PC-3 (cell line): ENCODE results near the gene GALR3. TPM values are rescaled to one million over a fixed set of nuclear protein-coding genes. Genes with fewer than 3 reads are reported as not detected.

ENCODE experiments used
- ATAC-seq: fragments of 200-7000 bp; cut with Tn5 transposase; 2 replicates; pipeline ENCODE4 v1.9.1; 2020; ENCODE audit warnings: mild to moderate bottlenecking, moderate library complexity
- BruUV-seq: library from RNA; stranded (reverse); fragments of 400-500 nt; replicated peaks from 2 replicates; lab custom pipeline; 2021; lab: Mats Ljungman, UMichigan
- CTCF ChIA-PET: fragments of 300-600 bp; sonication (Branson Sonifier 250); formaldehyde crosslinking; loops from one replicate; lab custom pipeline; 2022; ENCODE audit warnings: antibody characterized with exemption; lab: Charles Lee
- POLR2A ChIA-PET: fragments of 300-600 bp; sonication (Branson Sonifier 250); formaldehyde crosslinking; loops from one replicate; lab custom pipeline; 2022; ENCODE audit warnings: antibody characterized with exemption; ENCODE audit not compliant: unreplicated experiment; lab: Charles Lee
- DNase-seq: peaks from one replicate; pipeline ENCODE4 v3.0.0-alpha.2; 2015
- H2AFZ ChIP-seq: fragments of 300-600 bp; sonication (generic); 2 replicates; pipeline ENCODE4 v1.6.0; 2016; ENCODE audit warnings: antibody characterized with exemption, low read length
- H3F3A ChIP-seq: fragments of 300-600 bp; sonication (generic); one replicate; pipeline ENCODE4 v1.6.0; 2017; ENCODE audit warnings: antibody characterized with exemption, low read length, control low read depth, mild to moderate bottlenecking; ENCODE audit not compliant: unreplicated experiment
- H3K27ac ChIP-seq: fragments of 300-600 bp; sonication (generic); 2 replicates; pipeline ENCODE4 v1.5.1; 2016; ENCODE audit warnings: mild to moderate bottlenecking, low read length
- H3K27me3 ChIP-seq: fragments of 300-600 bp; sonication (generic); 2 replicates; pipeline ENCODE4 v1.6.1; 2016; ENCODE audit warnings: low read length, mixed read lengths
- H3K36me3 ChIP-seq: fragments of 300-600 bp; sonication (generic); 2 replicates; pipeline ENCODE4 v1.6.1; 2016; ENCODE audit warnings: low read depth, mixed run types, low read length, mixed read lengths
- H3K4me1 ChIP-seq: fragments of 300-600 bp; sonication (generic); 2 replicates; pipeline ENCODE4 v1.5.1; 2016; ENCODE audit warnings: low read length; ENCODE audit not compliant: insufficient read depth
- H3K4me2 ChIP-seq: fragments of 300-600 bp; sonication (generic); 2 replicates; pipeline ENCODE4 v1.6.0; 2016; ENCODE audit warnings: low read length
- H3K4me3 ChIP-seq: fragments of 300-600 bp; sonication (generic); 2 replicates; pipeline ENCODE4 v1.5.1; 2016; ENCODE audit warnings: mild to moderate bottlenecking, low read length, mixed read lengths
- H3K79me2 ChIP-seq: fragments of 300-600 bp; sonication (generic); 2 replicates; pipeline ENCODE4 v1.6.1; 2017; ENCODE audit warnings: low read length, mixed read lengths
- H3K9ac ChIP-seq: fragments of 300-600 bp; sonication (generic); 2 replicates; pipeline ENCODE4 v1.6.0; 2016; ENCODE audit warnings: mild to moderate bottlenecking, low read length
- H3K9me2 ChIP-seq: fragments of 300-600 bp; sonication (generic); replicated peaks from 2 replicates; pipeline ENCODE4 v1.6.1; 2016; ENCODE audit warnings: mixed run types, low read length, mixed read lengths
- H3K9me3 ChIP-seq: fragments of 300-600 bp; sonication (generic); 2 replicates; pipeline ENCODE4 v1.6.1; 2016; ENCODE audit warnings: low read length, mixed read lengths
- H4K20me1 ChIP-seq: fragments of 300-600 bp; sonication (generic); 2 replicates; pipeline ENCODE4 v1.6.1; 2016; ENCODE audit warnings: low read length, mixed read lengths
- EZH2 ChIP-seq: fragments of 300-600 bp; sonication (generic); IDR thresholded peaks from one replicate; pipeline ENCODE4 v1.6.1; 2017; ENCODE audit warnings: antibody characterized with exemption, mild to moderate bottlenecking, low read length; ENCODE audit not compliant: unreplicated experiment
- EZH2phosphoT487 ChIP-seq: fragments of 300-600 bp; sonication (generic); IDR thresholded peaks from 2 replicates; pipeline ENCODE4 v1.6.1; 2018; ENCODE audit warnings: mild to moderate bottlenecking, antibody characterized with exemption, low read length, borderline replicate concordance
- intact Hi-C: fragments of 100-400 bp; cut with micrococcal nuclease; formaldehyde crosslinking; loops from 2 replicates; pipeline ENCODE4 v1.9.0; 2023
- total RNA-seq: library from RNA; depleted of rRNA; stranded (reverse); fragments of >200 nt; gene quantifications from 2 replicates; pipeline ENCODE4 v1.2.3, GENCODE V29; 2014
- TF ChIP-seq, protein P1 (sequence below): fragments of 300-600 bp; sonication (generic); conservative IDR thresholded peaks from 2 replicates; pipeline ENCODE4 v1.5.1; 2017; ENCODE audit warnings: antibody characterized with exemption, low read depth, mild to moderate bottlenecking, low read length

The GALR3 gene
- total RNA-seq, 1 experiment from 2014 or later = not detected

DNA sequence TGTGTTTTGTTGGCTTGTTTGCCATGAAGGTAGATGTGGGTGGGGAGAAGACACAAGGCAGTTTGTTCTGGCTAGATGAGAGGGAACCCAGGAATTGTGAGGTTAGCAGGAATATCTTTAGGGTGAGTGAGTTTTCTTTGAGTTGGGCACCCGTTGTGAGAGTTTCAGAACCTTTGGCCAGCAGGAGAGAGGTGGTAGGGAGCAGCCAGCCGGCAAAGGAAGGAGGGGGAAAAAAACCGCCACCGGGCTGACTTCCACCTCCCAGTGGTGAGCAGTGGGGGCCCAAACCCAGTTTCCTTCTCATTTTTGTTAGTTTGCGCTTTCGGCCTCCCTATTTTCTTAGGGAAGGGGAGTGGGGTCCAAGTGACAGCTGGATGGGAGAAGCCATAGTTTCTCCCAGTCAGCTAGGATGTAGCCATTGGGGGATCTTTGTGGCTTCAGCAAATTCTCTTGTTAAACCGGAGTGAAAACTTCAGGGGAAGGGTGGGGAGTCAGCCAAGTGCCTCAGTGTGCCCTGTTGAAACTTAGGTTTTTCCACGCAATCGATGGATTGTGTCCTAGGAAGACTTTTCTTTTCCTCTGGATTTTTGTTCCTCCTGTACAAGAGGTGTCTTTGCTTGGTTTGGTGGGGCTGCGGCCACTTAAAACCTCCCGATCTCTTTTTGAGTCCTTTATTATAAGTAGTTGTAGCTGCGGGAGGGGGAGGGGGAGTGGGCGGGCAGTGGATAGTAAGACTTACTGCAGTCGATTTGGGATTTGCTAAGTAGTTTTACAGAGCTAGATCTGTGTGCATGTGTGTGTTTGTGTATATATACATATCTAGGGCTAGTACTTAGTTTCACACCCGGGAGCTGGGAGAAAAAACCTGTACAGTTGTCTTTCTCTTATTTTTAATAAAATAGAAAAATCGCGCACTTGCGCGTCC lies 16.5 kb upstream of the GALR3 start:
- CTCF ChIA-PET = interaction anchor here (0.5 to 0.6 kb wide), 2 partner anchors 12 to 144 kb away, joined by 3 to 4 read pairs; no protein-coding TSS in a partner anchor
- no peak for TF ChIP-seq EZH2
- TF ChIP-seq, protein P1, sequence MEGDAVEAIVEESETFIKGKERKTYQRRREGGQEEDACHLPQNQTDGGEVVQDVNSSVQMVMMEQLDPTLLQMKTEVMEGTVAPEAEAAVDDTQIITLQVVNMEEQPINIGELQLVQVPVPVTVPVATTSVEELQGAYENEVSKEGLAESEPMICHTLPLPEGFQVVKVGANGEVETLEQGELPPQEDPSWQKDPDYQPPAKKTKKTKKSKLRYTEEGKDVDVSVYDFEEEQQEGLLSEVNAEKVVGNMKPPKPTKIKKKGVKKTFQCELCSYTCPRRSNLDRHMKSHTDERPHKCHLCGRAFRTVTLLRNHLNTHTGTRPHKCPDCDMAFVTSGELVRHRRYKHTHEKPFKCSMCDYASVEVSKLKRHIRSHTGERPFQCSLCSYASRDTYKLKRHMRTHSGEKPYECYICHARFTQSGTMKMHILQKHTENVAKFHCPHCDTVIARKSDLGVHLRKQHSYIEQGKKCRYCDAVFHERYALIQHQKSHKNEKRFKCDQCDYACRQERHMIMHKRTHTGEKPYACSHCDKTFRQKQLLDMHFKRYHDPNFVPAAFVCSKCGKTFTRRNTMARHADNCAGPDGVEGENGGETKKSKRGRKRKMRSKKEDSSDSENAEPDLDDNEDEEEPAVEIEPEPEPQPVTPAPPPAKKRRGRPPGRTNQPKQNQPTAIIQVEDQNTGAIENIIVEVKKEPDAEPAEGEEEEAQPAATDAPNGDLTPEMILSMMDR = no peak
- no peak for TF ChIP-seq EZH2phosphoT487
- Histone ChIP-seq H3K4me1 (peaks cover 17% of the 10 kb centered on the region), H3F3A (peaks cover 18% of the 10 kb centered on the region), H3K27me3 (no peaks in the 10 kb centered on the region), H3K9me3 (no peaks in the 10 kb centered on the region), H3K4me3 (peak overlapping the region; percentile 100), H3K9ac (peak overlapping the region; percentile 95), H4K20me1 (peaks cover 21% of the 10 kb centered on the region), H3K9me2 (no peaks in the 10 kb centered on the region), H3K27ac (peak overlapping the region; percentile 66), H3K4me2 (peak overlapping the region; percentile 98), H2AFZ (no peak overlapping the region), H3K36me3 (no peaks in the 10 kb centered on the region), H3K79me2 (peaks cover 30% of the 10 kb centered on the region)
- ATAC-seq (no peak), DNase-seq (peak; percentile 49)
- POLR2A ChIA-PET = no interaction called here
- BruUV-seq = TSS peak; percentile 49
- intact Hi-C loops = loop anchor here (10.0 kb wide), 1 partner anchor 122 kb away; the partner anchor contains the start of gene NOL12

DNA sequence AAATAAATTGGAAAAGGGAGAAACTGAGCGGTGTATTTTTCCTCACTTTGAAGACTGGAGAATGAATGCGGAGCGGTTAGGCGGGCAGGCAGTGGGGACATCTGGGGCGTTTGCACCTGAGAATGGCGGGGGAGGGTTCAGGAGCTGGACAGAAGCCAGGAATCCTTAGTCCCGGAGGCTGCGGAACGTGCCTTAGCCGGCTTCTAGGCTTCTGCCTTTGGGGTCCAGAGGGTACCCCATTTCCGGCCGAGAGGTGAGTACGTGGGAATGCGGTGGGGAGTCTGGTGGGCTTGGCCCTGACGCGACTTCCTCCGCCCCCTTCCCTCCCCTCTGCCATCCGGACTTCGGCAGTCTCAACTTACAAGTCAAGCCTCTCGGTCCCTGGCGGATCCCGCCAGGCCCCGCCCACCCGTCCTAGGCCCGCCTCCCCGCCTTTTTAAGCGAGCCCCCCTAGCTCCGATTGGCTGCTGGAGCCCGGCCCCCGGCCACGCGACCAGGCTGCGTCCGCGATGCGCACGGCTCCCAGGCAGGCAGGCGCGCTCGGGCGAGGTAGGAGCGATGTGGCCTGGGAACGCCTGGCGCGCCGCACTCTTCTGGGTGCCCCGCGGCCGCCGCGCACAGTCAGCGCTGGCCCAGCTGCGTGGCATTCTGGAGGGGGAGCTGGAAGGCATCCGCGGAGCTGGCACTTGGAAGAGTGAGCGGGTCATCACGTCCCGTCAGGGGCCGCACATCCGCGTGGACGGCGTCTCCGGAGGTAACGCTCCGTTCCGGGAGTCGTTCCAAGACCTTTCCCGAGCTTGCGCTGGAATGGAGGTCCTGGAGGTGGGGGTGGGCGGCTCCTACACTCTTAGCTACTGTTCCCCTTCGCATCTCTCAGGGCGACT lies 15.5 kb upstream of the GALR3 start, which contains the start of gene GCAT:
Gene GCAT, plus strand, starts transcription at position 525 of the 884 bp plus-strand sequence. Its CDS starts 34 bp downstream, at position 559.
- peaks cover 30% of the 10 kb centered on the region for H3K79me2 ChIP-seq

More for the DNA sequence above, 15.5 kb upstream of the GALR3 start, which contains the start of gene GCAT:
- no peaks in the 10 kb centered on the region for H3K9me3 ChIP-seq
- intact Hi-C loops = loop anchor here (10.0 kb wide), 1 partner anchor 123 kb away; the partner anchor contains the start of gene NOL12
- peak within 1 kb of the TSS; percentile 100 for H3K4me3 ChIP-seq
- CTCF ChIA-PET = interaction anchor here (0.6 to 0.7 kb wide), 3 partner anchors 11 to 478 kb away, joined by 4 to 9 read pairs (median 4); partner anchors contain the start of gene MICALL1
- no peaks in the 10 kb centered on the region for H3K9me2 ChIP-seq
- peak within 1 kb of the TSS; percentile 98 for H3K4me2 ChIP-seq
- H3K9ac ChIP-seq = peak within 1 kb of the TSS; percentile 95
- H3K27me3 ChIP-seq = no peaks in the 10 kb centered on the region
- H2AFZ ChIP-seq = peak within 1 kb of the TSS; percentile 51; the same call in 1 of the 2 replicates
- H3K27ac ChIP-seq = peak within 1 kb of the TSS; percentile 66
- DNase-seq = peak; percentile 91
- no peaks in the 10 kb centered on the region for H3K36me3 ChIP-seq
- BruUV-seq = no TSS peak
- ATAC-seq = peak; percentile 65
- POLR2A ChIA-PET = interaction anchor here (0.5 to 0.7 kb wide), 4 partner anchors 21 to 1767 kb away, joined by 3 to 10 read pairs (median 3); partner anchors contain the start of gene POLR2F
- peaks cover 17% of the 10 kb centered on the region for H3K4me1 ChIP-seq
- peaks cover 18% of the 10 kb centered on the region for H3F3A ChIP-seq
- peak; percentile 67 for TF ChIP-seq EZH2phosphoT487
- TF ChIP-seq, protein P1 = no peak
- H4K20me1 ChIP-seq = peaks cover 21% of the 10 kb centered on the region
